HepG2 (cell line): ENCODE measurements around the gene ARHGAP35. TPM values are rescaled to one million over a fixed set of nuclear protein-coding genes. Genes with fewer than 3 reads are reported as not detected.

Experiments
- AHR ChIP-seq: IDR thresholded peaks from 2 replicates; pipeline ENCODE4 v1.6.1; 2018; ENCODE audit warnings: missing genetic modification reagents, missing compliant biosample characterization
- FUBP1 ChIP-seq: sonication (generic); formaldehyde crosslinking; IDR thresholded peaks from 2 replicates; pipeline ENCODE4 v1.5.1; 2020; ENCODE audit warnings: missing genetic modification reagents, mild to moderate bottlenecking, borderline replicate concordance
- HBP1 ChIP-seq: IDR thresholded peaks from 2 replicates; pipeline ENCODE4 v1.6.1; 2016; ENCODE audit warnings: low read depth, control low read depth
- HCFC1 ChIP-seq: fragments of 150-350 bp; IDR thresholded peaks from 2 replicates; pipeline ENCODE4 v1.6.1; 2014; ENCODE audit warnings: low read depth, low read length
- MLLT10 ChIP-seq: sonication (generic); formaldehyde crosslinking; IDR thresholded peaks from 2 replicates; pipeline ENCODE4 v1.4.0; 2020; ENCODE audit warnings: missing genetic modification reagents
- PCBP2 ChIP-seq: fragments of 200-400 bp; formaldehyde crosslinking; optimal IDR thresholded peaks from 2 replicates; pipeline ENCODE3; 2018; ENCODE audit warnings: low read length, low read depth; ENCODE audit not compliant: poor library complexity, severe bottlenecking
- RXRA ChIP-seq: sonication (generic); formaldehyde crosslinking; IDR thresholded peaks from 2 replicates; pipeline ENCODE4 v1.5.1; 2020; ENCODE audit warnings: missing genetic modification reagents
- SMAD1 ChIP-seq: sonication (generic); formaldehyde crosslinking; IDR thresholded peaks from 2 replicates; pipeline ENCODE4 v1.4.0; 2020; ENCODE audit warnings: missing genetic modification reagents, low read depth, mild to moderate bottlenecking, borderline replicate concordance
- U2AF1 ChIP-seq: fragments of 200-400 bp; formaldehyde crosslinking; optimal IDR thresholded peaks from 2 replicates; pipeline ENCODE3; 2017; ENCODE audit warnings: mild to moderate bottlenecking, low read depth, low read length
- ZNF251 ChIP-seq: sonication (generic); formaldehyde crosslinking; IDR thresholded peaks from 2 replicates; pipeline ENCODE4 v1.9.0; 2021; ENCODE audit warnings: mild to moderate bottlenecking, missing genetic modification reagents
- ZNF350 ChIP-seq: sonication (generic); formaldehyde crosslinking; IDR thresholded peaks from 2 replicates; pipeline ENCODE4 v1.4.0; 2020; ENCODE audit warnings: mild to moderate bottlenecking, low read depth, missing genetic modification reagents, borderline replicate concordance
- ZNF460 ChIP-seq: sonication (generic); formaldehyde crosslinking; IDR thresholded peaks from 2 replicates; pipeline ENCODE4 v1.5.1; 2020; ENCODE audit warnings: missing genetic modification reagents, mild to moderate bottlenecking, borderline replicate concordance
- ZNF687 ChIP-seq: sonication (generic); formaldehyde crosslinking; IDR thresholded peaks from 2 replicates; pipeline ENCODE4 v1.5.1; 2020; ENCODE audit warnings: mild to moderate bottlenecking, missing genetic modification reagents, moderate library complexity
- ZNF740 ChIP-seq: sonication (generic); formaldehyde crosslinking; IDR thresholded peaks from 2 replicates; pipeline ENCODE4 v1.4.0; 2020; ENCODE audit warnings: missing genetic modification reagents
- ZSCAN22 ChIP-seq: sonication (generic); formaldehyde crosslinking; IDR thresholded peaks from 2 replicates; pipeline ENCODE4 v1.4.0; 2020; ENCODE audit warnings: mild to moderate bottlenecking, missing genetic modification reagents
- polyA plus RNA-seq, 8 experiments: library from polyadenylated mRNA; depleted of rRNA in 3 of 8; stranded (reverse) in 7 of 8; unstranded in 1 of 8; fragments of >200 nt; fragmentation: Illumina TruSeq in 4 of 8; extraction: Trizol in 4 of 8; gene quantifications; 2 replicates each; pipeline versions ENCODE4 v1.2.1 to v1.2.3, GENCODE V29; 2011 to 2016; ENCODE audit warnings: low read depth in 4 of 8, missing spikeins in 1 of 8, mixed read lengths in 1 of 8; ENCODE audit not compliant: insufficient read depth in 1 of 8
- total RNA-seq, 5 experiments: library from RNA; depleted of rRNA; stranded (reverse); fragments of >200 nt; fragmentation: Illumina TruSeq; extraction: Trizol; gene quantifications; 2 replicates each; pipeline ENCODE4 v1.2.3, GENCODE V29; 2016; ENCODE audit warnings: low read depth in 1 of 5
- TF ChIP-seq, protein P1 (sequence below): sonication (generic); formaldehyde crosslinking; IDR thresholded peaks from 2 replicates; pipeline ENCODE4 v1.9.0; 2021; ENCODE audit warnings: missing genetic modification reagents, borderline replicate concordance

The ARHGAP35 gene
- total and polyA plus RNA-seq, 2 of the 13 experiments (the other 11 are each of a cell fraction or from before 2014, with no cell fraction given), result 30.1 to 30.2 TPM

DNA sequence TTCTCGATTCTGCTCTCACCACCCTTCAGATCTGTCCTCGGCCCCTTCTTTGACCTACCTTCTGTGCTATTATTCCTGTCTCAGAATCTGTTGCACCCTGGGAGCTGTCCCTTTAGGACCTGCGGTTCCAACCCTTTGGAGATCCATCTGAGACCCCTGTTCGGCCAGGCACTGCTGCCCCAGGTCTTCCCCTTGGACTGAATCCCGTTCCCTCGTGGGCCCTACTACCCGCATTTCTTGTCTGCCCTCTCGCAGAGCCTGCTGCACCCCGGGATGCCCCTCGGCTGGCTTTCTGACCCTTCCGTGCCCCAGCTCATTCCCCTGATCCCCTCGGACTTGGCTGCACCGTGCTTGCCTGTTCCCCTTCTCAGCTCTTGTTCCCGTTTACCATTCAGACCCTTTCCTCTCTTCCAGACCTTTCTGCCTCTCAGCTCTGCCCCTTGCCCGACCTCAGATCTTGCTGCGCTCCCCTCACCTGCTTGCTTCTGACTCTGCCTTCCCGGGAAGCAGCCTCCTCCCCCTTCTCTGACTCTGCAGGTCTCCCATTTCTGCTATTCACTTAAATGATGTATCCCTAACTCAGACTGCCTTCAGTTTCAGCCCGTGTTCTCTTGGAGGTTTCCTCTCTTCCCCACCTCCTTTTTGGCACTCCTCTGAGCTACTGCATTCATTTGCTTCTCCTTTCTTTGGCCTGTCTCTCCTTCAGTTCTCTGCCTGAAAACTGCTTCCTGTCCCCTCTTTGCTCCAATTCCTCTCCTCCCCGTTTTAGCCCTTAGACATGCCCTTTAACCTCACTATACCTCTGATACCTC, 1.1 kb downstream of the ARHGAP35 start (continued):
- TF ChIP-seq ZNF350 (0 out of 2 replicates have a peak, but pooled peaks have one; percentile 30), ZNF251 (CRISPR knock-in tag) (no peak), HBP1 (CRISPR knock-in tag) (no peak), AHR (0 out of 2 replicates have a peak, but pooled peaks have one; percentile 37), ZNF740 (CRISPR knock-in tag) (0 out of 2 replicates have a peak, but pooled peaks have one; percentile 17), ZNF687 (CRISPR knock-in tag) (peak; percentile 58), SMAD1 (0 out of 2 replicates have a peak, but pooled peaks have one; percentile 44), MLLT10 (CRISPR knock-in tag) (no peak), PCBP2 (no peak), U2AF1 (no peak), ZNF460 (CRISPR knock-in tag) (no peak), RXRA (CRISPR knock-in tag) (0 out of 2 replicates have a peak, but pooled peaks have one; percentile 23), HCFC1 (no peak), ZSCAN22 (CRISPR knock-in tag) (no peak), FUBP1 (no peak)
- TF ChIP-seq, protein P1, sequence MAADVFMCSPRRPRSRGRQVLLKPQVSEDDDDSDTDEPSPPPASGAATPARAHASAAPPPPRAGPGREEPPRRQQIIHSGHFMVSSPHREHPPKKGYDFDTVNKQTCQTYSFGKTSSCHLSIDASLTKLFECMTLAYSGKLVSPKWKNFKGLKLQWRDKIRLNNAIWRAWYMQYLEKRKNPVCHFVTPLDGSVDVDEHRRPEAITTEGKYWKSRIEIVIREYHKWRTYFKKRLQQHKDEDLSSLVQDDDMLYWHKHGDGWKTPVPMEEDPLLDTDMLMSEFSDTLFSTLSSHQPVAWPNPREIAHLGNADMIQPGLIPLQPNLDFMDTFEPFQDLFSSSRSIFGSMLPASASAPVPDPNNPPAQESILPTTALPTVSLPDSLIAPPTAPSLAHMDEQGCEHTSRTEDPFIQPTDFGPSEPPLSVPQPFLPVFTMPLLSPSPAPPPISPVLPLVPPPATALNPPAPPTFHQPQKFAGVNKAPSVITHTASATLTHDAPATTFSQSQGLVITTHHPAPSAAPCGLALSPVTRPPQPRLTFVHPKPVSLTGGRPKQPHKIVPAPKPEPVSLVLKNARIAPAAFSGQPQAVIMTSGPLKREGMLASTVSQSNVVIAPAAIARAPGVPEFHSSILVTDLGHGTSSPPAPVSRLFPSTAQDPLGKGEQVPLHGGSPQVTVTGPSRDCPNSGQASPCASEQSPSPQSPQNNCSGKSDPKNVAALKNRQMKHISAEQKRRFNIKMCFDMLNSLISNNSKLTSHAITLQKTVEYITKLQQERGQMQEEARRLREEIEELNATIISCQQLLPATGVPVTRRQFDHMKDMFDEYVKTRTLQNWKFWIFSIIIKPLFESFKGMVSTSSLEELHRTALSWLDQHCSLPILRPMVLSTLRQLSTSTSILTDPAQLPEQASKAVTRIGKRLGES (CRISPR knock-in tag), result no peak
